ENCODE measurements around the gene CYP17A1. TPM values are rescaled to one million over a fixed set of nuclear protein-coding genes. Genes with fewer than 3 reads are reported as not detected.
"Not testable (repeated sequence)": the region's sequence is repeated elsewhere in the genome, so short reads cannot be mapped to it uniquely, and the experiment has no call there.

CYP17A1 gene
- total and polyA plus RNA-seq, 4 donors = 0.39 to 3.7 (median 1.6) TPM

- H3K4me3 ChIP-seq = no peak overlapping the region
- WGBS, 2 donors = 65 to 78% methylated on average over 2 of the region's 2 CpGs
- H3K4me1 ChIP-seq (ENCODE audit: control insufficient read depth in 5 of 5, insufficient read depth in 5 of 5, low read length in 5 of 5) = peaks cover 0 to 3% (median 0%) of the 10 kb centered on the region in 5 donors
- H3K36me3 ChIP-seq (ENCODE audit: control insufficient read depth in 4 of 4, insufficient read depth in 4 of 4, low read length in 4 of 4) = peaks cover 3 to 21% (median 10%) of the 10 kb centered on the region in 4 donors
- DNase-seq (no peak), ATAC-seq (ENCODE audit: insufficient read depth, low FRiP score) (no peak)
- H3K27me3 ChIP-seq (ENCODE audit: control insufficient read depth in 3 of 3, insufficient read depth in 3 of 3, low read length in 2 of 3) = no peaks in the 10 kb centered on the region
- no peaks in the 10 kb centered on the region for H3K9me3 ChIP-seq (ENCODE audit: control insufficient read depth in 4 of 4, insufficient read depth in 3 of 4, low read length in 3 of 4)
- no peak overlapping the region for H3K9ac ChIP-seq (ENCODE audit: insufficient read depth in 1 of 2, low read length in 2 of 2)
- H3K27ac ChIP-seq (ENCODE audit: low read depth in 1 of 2, low read length in 1 of 2) = no peak overlapping the region
- TF ChIP-seq, protein P1, sequence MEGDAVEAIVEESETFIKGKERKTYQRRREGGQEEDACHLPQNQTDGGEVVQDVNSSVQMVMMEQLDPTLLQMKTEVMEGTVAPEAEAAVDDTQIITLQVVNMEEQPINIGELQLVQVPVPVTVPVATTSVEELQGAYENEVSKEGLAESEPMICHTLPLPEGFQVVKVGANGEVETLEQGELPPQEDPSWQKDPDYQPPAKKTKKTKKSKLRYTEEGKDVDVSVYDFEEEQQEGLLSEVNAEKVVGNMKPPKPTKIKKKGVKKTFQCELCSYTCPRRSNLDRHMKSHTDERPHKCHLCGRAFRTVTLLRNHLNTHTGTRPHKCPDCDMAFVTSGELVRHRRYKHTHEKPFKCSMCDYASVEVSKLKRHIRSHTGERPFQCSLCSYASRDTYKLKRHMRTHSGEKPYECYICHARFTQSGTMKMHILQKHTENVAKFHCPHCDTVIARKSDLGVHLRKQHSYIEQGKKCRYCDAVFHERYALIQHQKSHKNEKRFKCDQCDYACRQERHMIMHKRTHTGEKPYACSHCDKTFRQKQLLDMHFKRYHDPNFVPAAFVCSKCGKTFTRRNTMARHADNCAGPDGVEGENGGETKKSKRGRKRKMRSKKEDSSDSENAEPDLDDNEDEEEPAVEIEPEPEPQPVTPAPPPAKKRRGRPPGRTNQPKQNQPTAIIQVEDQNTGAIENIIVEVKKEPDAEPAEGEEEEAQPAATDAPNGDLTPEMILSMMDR (IDR thresholded peaks at IDR 0.05; ENCODE audit: control extremely low read depth, extremely low read depth) = no peak
Measured at GRCh38 chr10:102863660-102864059, 26.4 kb upstream of the CYP17A1 start.

DNA sequence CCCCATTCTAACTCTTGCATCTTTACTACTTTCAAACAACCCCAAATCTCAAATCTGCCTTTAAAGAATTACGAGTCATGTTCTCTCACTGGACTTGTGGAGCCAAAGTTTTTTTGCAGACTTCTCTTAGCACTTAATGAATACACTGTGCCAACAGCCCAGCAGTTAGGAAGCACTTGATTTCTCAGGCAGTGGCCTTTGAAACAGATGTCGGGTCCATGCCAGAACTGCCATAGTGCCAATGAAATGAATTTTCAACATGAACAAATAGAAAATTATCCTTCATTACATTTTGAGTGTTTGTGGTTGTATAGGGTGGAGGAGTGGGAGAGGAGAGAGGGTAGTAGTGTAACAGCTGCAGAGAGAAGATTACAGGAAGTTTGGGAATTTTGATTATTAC is 22.7 kb upstream of the CYP17A1 start:
- Histone ChIP-seq H3K27me3 (ENCODE audit: control insufficient read depth in 3 of 3, insufficient read depth in 3 of 3, low read length in 2 of 3) (no peaks in the 10 kb centered on the region), H3K4me3 (no peak overlapping the region), H3K9me3 (ENCODE audit: control insufficient read depth in 4 of 4, insufficient read depth in 3 of 4, low read length in 3 of 4) (no peaks in the 10 kb centered on the region), H3K9ac (ENCODE audit: insufficient read depth in 1 of 2, low read length in 2 of 2) (no peak overlapping the region), H3K36me3 (ENCODE audit: control insufficient read depth in 4 of 4, insufficient read depth in 4 of 4, low read length in 4 of 4) (peaks cover 2 to 21% (median 7%) of the 10 kb centered on the region in 4 donors), H3K4me1 (ENCODE audit: control insufficient read depth in 5 of 5, insufficient read depth in 5 of 5, low read length in 5 of 5) (peaks cover 0 to 3% (median 0%) of the 10 kb centered on the region in 5 donors), H3K27ac (ENCODE audit: low read depth in 1 of 2, low read length in 1 of 2) (no peak overlapping the region)
- peak in 2 of 3 donors; percentile 30 to 31 for DNase-seq
- ATAC-seq (ENCODE audit: insufficient read depth, low FRiP score) = no peak
- TF ChIP-seq, protein P1 (IDR thresholded peaks at IDR 0.05; ENCODE audit: control extremely low read depth, extremely low read depth) = no peak
- whole genome bisulfite sequencing, 2 donors = 67 to 80% methylated on average over 2 of the region's 2 CpGs

- 68 to 82% methylated on average over 3 of the region's 3 CpGs for WGBS, 2 donors
- Histone ChIP-seq H3K27me3 (ENCODE audit: control insufficient read depth in 3 of 3, insufficient read depth in 3 of 3, low read length in 2 of 3) (no peaks in the 10 kb centered on the region), H3K4me1 (ENCODE audit: control insufficient read depth in 5 of 5, insufficient read depth in 5 of 5, low read length in 5 of 5) (peaks cover 0 to 3% (median 0%) of the 10 kb centered on the region in 5 donors), H3K9me3 (ENCODE audit: control insufficient read depth in 4 of 4, insufficient read depth in 3 of 4, low read length in 3 of 4) (no peaks in the 10 kb centered on the region), H3K27ac (ENCODE audit: low read depth in 1 of 2, low read length in 1 of 2) (no peak overlapping the region), H3K9ac (ENCODE audit: insufficient read depth in 1 of 2, low read length in 2 of 2) (no peak overlapping the region), H3K36me3 (ENCODE audit: control insufficient read depth in 4 of 4, insufficient read depth in 4 of 4, low read length in 4 of 4) (peaks cover 0 to 9% (median 3%) of the 10 kb centered on the region in 4 donors), H3K4me3 (no peak overlapping the region)
- DNase-seq (no peak), ATAC-seq (ENCODE audit: insufficient read depth, low FRiP score) (no peak)
- TF ChIP-seq, protein P1 (IDR thresholded peaks at IDR 0.05; ENCODE audit: control extremely low read depth, extremely low read depth) = no peak
Measured at GRCh38 chr10:102856758-102857424, 19.7 kb upstream of the CYP17A1 start.

DNA sequence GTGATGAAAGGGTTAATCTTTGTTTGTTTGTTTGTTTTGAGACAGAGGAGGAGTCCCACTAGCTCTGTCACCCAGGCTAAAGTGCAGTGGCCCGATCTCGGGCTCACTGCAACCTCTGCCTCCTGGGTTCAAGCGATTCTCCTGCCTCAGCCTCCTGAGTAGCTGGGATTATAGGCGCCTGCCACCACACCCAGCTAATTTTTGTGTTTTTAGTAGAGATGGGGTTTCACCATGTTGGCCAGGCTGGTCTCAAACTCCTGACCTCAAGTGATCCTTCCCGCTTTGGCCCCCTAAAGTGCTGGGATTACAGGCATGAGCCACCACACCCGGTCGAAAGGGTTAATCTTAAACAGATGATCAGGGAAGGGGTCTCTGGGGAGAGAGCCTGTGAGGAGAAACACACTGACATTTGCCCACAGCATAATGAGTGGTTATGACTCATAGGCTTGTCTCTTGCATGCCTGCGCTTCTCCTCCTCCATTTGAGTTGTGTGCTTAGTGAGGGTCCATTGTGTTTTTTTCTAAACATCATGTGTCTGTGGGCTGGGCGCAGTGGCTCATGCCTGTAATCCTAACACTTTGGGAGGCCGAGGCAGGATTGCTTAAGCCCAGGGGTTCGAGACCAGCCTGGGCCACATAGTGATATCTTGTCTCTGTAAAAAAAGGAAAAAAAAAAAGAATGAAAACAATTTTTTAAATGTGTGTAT is 18.7 kb upstream of the CYP17A1 start:
- not testable (repeated sequence) for ATAC-seq (ENCODE audit: insufficient read depth, low FRiP score); H3K9me3 ChIP-seq (ENCODE audit: control insufficient read depth in 4 of 4, insufficient read depth in 3 of 4, low read length in 3 of 4); DNase-seq; H3K9ac ChIP-seq (ENCODE audit: insufficient read depth in 1 of 2, low read length in 2 of 2); H3K36me3 ChIP-seq (ENCODE audit: control insufficient read depth in 4 of 4, insufficient read depth in 4 of 4, low read length in 4 of 4); H3K4me1 ChIP-seq (ENCODE audit: control insufficient read depth in 5 of 5, insufficient read depth in 5 of 5, low read length in 5 of 5); H3K27me3 ChIP-seq (ENCODE audit: control insufficient read depth in 3 of 3, insufficient read depth in 3 of 3, low read length in 2 of 3); H3K27ac ChIP-seq (ENCODE audit: low read depth in 1 of 2, low read length in 1 of 2); H3K4me3 ChIP-seq
- 86 to 93% methylated on average over 11 of the region's 11 CpGs for WGBS, 2 donors

DNA sequence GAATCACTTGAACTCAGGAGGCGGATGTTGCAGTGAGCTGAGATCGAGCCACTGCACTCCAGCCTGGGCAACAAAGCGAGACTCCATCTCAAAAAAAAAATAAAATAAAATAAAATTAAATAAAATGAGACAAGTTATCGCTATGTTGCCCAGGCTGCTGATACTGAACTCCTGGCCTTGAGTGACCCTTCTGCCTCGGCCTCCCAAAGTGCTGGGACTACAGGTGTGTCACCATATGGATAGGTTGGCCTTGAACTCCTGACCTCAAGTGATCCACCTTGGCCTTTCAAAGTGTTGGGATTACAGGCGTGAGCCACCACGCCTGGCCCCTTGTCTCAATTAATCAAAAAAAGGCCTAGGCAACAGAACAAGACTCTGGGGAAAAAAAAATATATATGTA is 16.0 kb upstream of the CYP17A1 start:
- H3K27me3 ChIP-seq (ENCODE audit: control insufficient read depth in 3 of 3, insufficient read depth in 3 of 3, low read length in 2 of 3); ATAC-seq (ENCODE audit: insufficient read depth, low FRiP score); H3K27ac ChIP-seq (ENCODE audit: low read depth in 1 of 2, low read length in 1 of 2); H3K4me1 ChIP-seq (ENCODE audit: control insufficient read depth in 5 of 5, insufficient read depth in 5 of 5, low read length in 5 of 5); H3K4me3 ChIP-seq; H3K36me3 ChIP-seq (ENCODE audit: control insufficient read depth in 4 of 4, insufficient read depth in 4 of 4, low read length in 4 of 4); DNase-seq; H3K9me3 ChIP-seq (ENCODE audit: control insufficient read depth in 4 of 4, insufficient read depth in 3 of 4, low read length in 3 of 4); H3K9ac ChIP-seq (ENCODE audit: insufficient read depth in 1 of 2, low read length in 2 of 2): not testable (repeated sequence)
- WGBS, 2 donors = 95 to 99% methylated on average over 7 of the region's 7 CpGs
